DND-41 (cell line): ENCODE results near the gene GAPDH.

Source experiments
- ATAC-seq: fragments of 200-7000 bp; cut with Tn5 transposase; 3 replicates; pipeline ENCODE4 v1.9.1; 2021; ENCODE audit warnings: low read depth; ENCODE audit not compliant: insufficient read depth
- DNase-seq: peaks from one replicate; pipeline ENCODE4 v3.0.0-alpha.2; 2020
- H2AFZ ChIP-seq: 2 replicates; pipeline ENCODE4 v1.6.0; 2012; ENCODE audit warnings: low read depth, low read length
- H3K27ac ChIP-seq: 2 replicates; pipeline ENCODE4 v1.5.1; 2012; ENCODE audit warnings: low read length, inconsistent platforms
- H3K27me3 ChIP-seq: fragments of 200-600 bp; sonication (generic); 2 replicates; pipeline ENCODE4 v1.6.0; 2012; ENCODE audit warnings: low read length, mild to moderate bottlenecking, inconsistent platforms; ENCODE audit not compliant: insufficient read depth, poor library complexity
- H3K36me3 ChIP-seq: 2 replicates; pipeline ENCODE4 v1.5.1; 2012; ENCODE audit warnings: low read length, inconsistent platforms; ENCODE audit not compliant: insufficient read depth
- H3K4me1 ChIP-seq: 2 replicates; pipeline ENCODE4 v1.5.1; 2012; ENCODE audit warnings: mild to moderate bottlenecking, low read length; ENCODE audit not compliant: insufficient read depth
- H3K4me2 ChIP-seq: 2 replicates; pipeline ENCODE4 v1.6.0; 2012; ENCODE audit warnings: mild to moderate bottlenecking, moderate library complexity, low read length, inconsistent platforms; ENCODE audit not compliant: insufficient read depth
- H3K4me3 ChIP-seq, 2 experiments: fragments of 200-600 bp in 1 of 2; shearing (Covaris generic) in 1 of 2; 2 replicates each; pipeline ENCODE4 v1.5.1; 2012 to 2016; ENCODE audit warnings: inconsistent platforms in 2 of 2, low read length in 2 of 2, mild to moderate bottlenecking in 2 of 2, low read depth in 1 of 2, moderate library complexity in 1 of 2
- H3K79me2 ChIP-seq: 2 replicates; pipeline ENCODE4 v1.6.0; 2012; ENCODE audit warnings: low read length, inconsistent platforms; ENCODE audit not compliant: insufficient read depth
- H3K9ac ChIP-seq: 2 replicates; pipeline ENCODE4 v1.6.0; 2012; ENCODE audit warnings: low read depth, mild to moderate bottlenecking, inconsistent platforms, low read length, moderate library complexity
- H3K9me3 ChIP-seq: 2 replicates; pipeline ENCODE4 v1.5.1; 2012; ENCODE audit warnings: low read length, moderate library complexity, mild to moderate bottlenecking, inconsistent platforms; ENCODE audit not compliant: insufficient read depth, severe bottlenecking
- H4K20me1 ChIP-seq: 2 replicates; pipeline ENCODE4 v1.6.0; 2012; ENCODE audit warnings: low read length; ENCODE audit not compliant: insufficient read depth
- EZH2 ChIP-seq: IDR thresholded peaks from 3 replicates; pipeline ENCODE4 v1.6.1; 2012; ENCODE audit warnings: borderline replicate concordance, low read depth, mild to moderate bottlenecking, moderate library complexity, low read length, inconsistent platforms; ENCODE audit not compliant: severe bottlenecking
- TF ChIP-seq, protein P1 (sequence below): IDR thresholded peaks from 2 replicates; pipeline ENCODE4 v1.5.1; 2012; ENCODE audit warnings: borderline replicate concordance, low read length, moderate library complexity, mild to moderate bottlenecking; ENCODE audit not compliant: poor library complexity, severe bottlenecking; ENCODE audit errors: extremely low read depth

The GAPDH gene

DNA sequence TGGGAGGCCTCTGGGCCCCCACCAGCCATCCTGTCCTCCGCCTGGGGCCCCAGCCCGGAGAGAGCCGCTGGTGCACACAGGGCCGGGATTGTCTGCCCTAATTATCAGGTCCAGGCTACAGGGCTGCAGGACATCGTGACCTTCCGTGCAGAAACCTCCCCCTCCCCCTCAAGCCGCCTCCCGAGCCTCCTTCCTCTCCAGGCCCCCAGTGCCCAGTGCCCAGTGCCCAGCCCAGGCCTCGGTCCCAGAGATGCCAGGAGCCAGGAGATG is 729 bp upstream of the GAPDH start:
- TF ChIP-seq, protein P1, sequence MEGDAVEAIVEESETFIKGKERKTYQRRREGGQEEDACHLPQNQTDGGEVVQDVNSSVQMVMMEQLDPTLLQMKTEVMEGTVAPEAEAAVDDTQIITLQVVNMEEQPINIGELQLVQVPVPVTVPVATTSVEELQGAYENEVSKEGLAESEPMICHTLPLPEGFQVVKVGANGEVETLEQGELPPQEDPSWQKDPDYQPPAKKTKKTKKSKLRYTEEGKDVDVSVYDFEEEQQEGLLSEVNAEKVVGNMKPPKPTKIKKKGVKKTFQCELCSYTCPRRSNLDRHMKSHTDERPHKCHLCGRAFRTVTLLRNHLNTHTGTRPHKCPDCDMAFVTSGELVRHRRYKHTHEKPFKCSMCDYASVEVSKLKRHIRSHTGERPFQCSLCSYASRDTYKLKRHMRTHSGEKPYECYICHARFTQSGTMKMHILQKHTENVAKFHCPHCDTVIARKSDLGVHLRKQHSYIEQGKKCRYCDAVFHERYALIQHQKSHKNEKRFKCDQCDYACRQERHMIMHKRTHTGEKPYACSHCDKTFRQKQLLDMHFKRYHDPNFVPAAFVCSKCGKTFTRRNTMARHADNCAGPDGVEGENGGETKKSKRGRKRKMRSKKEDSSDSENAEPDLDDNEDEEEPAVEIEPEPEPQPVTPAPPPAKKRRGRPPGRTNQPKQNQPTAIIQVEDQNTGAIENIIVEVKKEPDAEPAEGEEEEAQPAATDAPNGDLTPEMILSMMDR = no peak
- TF ChIP-seq EZH2 = no peak
- H3K27ac ChIP-seq = peak overlapping the region; percentile 99
- no peaks in the 10 kb centered on the region for H3K27me3 ChIP-seq
- H4K20me1 ChIP-seq = peaks cover 39% of the 10 kb centered on the region
- H3K4me3 ChIP-seq = peak overlapping the region; percentile 51 to 92; a peak in 3 of 4 replicates
- no peak for DNase-seq
- peak overlapping the region; percentile 84 for H2AFZ ChIP-seq
- H3K9ac ChIP-seq = peak overlapping the region; percentile 98
- H3K36me3 ChIP-seq = peaks cover 76% of the 10 kb centered on the region
- ATAC-seq = no peak; the same call in 2 of the 3 replicates
- peaks cover 60% of the 10 kb centered on the region for H3K79me2 ChIP-seq
- H3K4me2 ChIP-seq = peak overlapping the region; percentile 94
- no peaks in the 10 kb centered on the region for H3K9me3 ChIP-seq
- H3K4me1 ChIP-seq = peaks cover 66% of the 10 kb centered on the region

DNA sequence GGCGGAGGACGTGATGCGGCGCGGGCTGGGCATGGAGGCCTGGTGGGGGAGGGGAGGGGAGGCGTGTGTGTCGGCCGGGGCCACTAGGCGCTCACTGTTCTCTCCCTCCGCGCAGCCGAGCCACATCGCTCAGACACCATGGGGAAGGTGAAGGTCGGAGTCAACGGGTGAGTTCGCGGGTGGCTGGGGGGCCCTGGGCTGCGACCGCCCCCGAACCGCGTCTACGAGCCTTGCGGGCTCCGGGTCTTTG is 303 bp downstream of the GAPDH start:
- Histone ChIP-seq H3K36me3 (peaks cover 76% of the 10 kb centered on the region), H3K4me3 (peak overlapping the region; percentile 51 to 92), H3K9ac (peak overlapping the region; percentile 98), H2AFZ (peak overlapping the region; percentile 35; the same call in 1 of the 2 replicates), H3K79me2 (peaks cover 62% of the 10 kb centered on the region), H3K4me2 (peak overlapping the region; percentile 94), H3K27ac (peak overlapping the region; percentile 99), H3K4me1 (peaks cover 76% of the 10 kb centered on the region), H4K20me1 (peaks cover 48% of the 10 kb centered on the region), H3K27me3 (no peaks in the 10 kb centered on the region), H3K9me3 (no peaks in the 10 kb centered on the region)
- TF ChIP-seq, protein P1 = no peak
- TF ChIP-seq EZH2 = no peak
- ATAC-seq = no peak
- no peak for DNase-seq

DNA sequence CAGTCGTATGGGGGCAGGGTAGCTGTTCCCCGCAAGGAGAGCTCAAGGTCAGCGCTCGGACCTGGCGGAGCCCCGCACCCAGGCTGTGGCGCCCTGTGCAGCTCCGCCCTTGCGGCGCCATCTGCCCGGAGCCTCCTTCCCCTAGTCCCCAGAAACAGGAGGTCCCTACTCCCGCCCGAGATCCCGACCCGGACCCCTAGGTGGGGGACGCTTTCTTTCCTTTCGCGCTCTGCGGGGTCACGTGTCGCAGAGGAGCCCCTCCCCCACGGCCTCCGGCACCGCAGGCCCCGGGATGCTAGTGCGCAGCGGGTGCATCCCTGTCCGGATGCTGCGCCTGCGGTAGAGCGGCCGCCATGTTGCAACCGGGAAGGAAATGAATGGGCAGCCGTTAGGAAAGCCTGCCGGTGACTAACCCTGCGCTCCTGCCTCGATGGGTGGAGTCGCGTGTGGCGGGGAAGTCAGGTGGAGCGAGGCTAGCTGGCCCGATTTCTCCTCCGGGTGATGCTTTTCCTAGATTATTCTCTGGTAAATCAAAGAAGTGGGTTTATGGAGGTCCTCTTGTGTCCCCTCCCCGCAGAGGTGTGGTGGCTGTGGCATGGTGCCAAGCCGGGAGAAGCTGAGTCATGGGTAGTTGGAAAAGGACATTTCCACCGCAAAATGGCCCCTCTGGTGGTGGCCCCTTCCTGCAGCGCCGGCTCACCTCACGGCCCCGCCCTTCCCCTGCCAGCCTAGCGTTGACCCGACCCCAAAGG is 804 bp downstream of the GAPDH start:
- H3K27me3 ChIP-seq = no peaks in the 10 kb centered on the region
- peak; percentile 38 for ATAC-seq
- peak overlapping the region; percentile 98 for H3K9ac ChIP-seq
- H3K27ac ChIP-seq = peak overlapping the region; percentile 99
- peaks cover 63% of the 10 kb centered on the region for H3K79me2 ChIP-seq
- H3K9me3 ChIP-seq = no peaks in the 10 kb centered on the region
- peaks cover 74% of the 10 kb centered on the region for H3K36me3 ChIP-seq
- H4K20me1 ChIP-seq = peaks cover 53% of the 10 kb centered on the region
- no peak for TF ChIP-seq EZH2
- TF ChIP-seq, protein P1 = peak; percentile 36
- H3K4me1 ChIP-seq = peaks cover 81% of the 10 kb centered on the region
- peak overlapping the region; percentile 51 to 92 for H3K4me3 ChIP-seq
- peak; percentile 90 for DNase-seq
- H2AFZ ChIP-seq = peak overlapping the region; percentile 35; the same call in 1 of the 2 replicates
- peak overlapping the region; percentile 94 for H3K4me2 ChIP-seq

DNA sequence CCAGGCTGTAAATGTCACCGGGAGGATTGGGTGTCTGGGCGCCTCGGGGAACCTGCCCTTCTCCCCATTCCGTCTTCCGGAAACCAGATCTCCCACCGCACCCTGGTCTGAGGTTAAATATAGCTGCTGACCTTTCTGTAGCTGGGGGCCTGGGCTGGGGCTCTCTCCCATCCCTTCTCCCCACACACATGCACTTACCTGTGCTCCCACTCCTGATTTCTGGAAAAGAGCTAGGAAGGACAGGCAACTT is 1.3 kb downstream of the GAPDH start:
- ATAC-seq = no peak
- TF ChIP-seq, protein P1 = no peak
- TF ChIP-seq EZH2 = no peak
- Histone ChIP-seq H3K9ac (peak overlapping the region; percentile 98), H3K4me2 (peak overlapping the region; percentile 94), H3K27ac (peak overlapping the region; percentile 99), H3K9me3 (no peaks in the 10 kb centered on the region), H3K4me1 (peaks cover 85% of the 10 kb centered on the region), H3K27me3 (no peaks in the 10 kb centered on the region), H2AFZ (no peak overlapping the region), H3K36me3 (peaks cover 69% of the 10 kb centered on the region), H4K20me1 (peaks cover 55% of the 10 kb centered on the region), H3K79me2 (peaks cover 63% of the 10 kb centered on the region), H3K4me3 (peak overlapping the region; percentile 51 to 92)
- DNase-seq = no peak
